ENCODE measurements around the gene TNFRSF1B.
A peak's percentile ranks its signal among the peaks of the same experiment; 100 is the strongest.

Gene TNFRSF1B

DNA sequence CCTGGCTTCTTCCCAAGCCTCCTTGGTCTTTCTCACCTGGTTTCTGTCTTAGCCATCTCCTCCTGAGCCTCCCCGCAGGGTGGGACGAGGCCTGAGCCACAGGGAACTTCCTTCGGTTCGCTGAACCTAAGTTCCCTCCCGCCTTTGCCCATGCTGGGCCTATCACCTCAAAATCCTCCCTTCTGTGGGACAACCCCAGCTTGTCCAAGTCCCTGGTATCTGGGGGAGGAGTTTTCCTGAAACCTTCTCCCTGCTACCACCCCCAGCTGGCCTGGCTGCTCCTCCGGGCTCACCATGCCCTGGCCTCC lies 35.4 kb downstream of the TNFRSF1B start:
- TF ChIP-seq, protein P1, sequence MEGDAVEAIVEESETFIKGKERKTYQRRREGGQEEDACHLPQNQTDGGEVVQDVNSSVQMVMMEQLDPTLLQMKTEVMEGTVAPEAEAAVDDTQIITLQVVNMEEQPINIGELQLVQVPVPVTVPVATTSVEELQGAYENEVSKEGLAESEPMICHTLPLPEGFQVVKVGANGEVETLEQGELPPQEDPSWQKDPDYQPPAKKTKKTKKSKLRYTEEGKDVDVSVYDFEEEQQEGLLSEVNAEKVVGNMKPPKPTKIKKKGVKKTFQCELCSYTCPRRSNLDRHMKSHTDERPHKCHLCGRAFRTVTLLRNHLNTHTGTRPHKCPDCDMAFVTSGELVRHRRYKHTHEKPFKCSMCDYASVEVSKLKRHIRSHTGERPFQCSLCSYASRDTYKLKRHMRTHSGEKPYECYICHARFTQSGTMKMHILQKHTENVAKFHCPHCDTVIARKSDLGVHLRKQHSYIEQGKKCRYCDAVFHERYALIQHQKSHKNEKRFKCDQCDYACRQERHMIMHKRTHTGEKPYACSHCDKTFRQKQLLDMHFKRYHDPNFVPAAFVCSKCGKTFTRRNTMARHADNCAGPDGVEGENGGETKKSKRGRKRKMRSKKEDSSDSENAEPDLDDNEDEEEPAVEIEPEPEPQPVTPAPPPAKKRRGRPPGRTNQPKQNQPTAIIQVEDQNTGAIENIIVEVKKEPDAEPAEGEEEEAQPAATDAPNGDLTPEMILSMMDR (conservative IDR thresholded peaks at IDR 0.05; ENCODE audit: low read depth) = no peak
- DNase-seq (ENCODE audit: low spot score) = no peak
- CTCF ChIA-PET = interaction anchor here (3.0 kb wide), 1 partner anchor 77 kb away, joined by 16 read pairs; no protein-coding TSS in a partner anchor
- no peak overlapping the region for H3K27ac ChIP-seq
- POLR2A ChIA-PET (ENCODE audit: low non-redundant PET) = no interaction called here

DNA sequence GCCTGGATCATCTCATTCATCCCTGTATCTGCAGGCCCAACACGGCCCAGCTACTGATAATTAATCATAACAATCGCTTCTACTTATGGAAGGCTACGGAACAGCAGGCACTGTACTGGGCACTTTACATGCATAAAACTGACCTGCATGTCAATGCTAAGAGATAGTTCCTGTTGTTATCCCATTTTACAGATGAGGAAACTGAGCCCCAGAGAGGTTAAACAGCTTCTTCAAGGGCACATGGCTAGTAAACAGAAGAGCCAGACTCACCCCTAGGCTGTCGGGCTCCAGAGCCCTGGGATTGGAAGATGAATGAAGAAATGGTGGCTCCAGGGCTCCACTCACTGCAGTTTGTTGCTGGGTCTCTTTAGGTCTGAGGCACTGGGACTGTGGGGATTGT lies 35.8 kb downstream of the TNFRSF1B start:
- H3K27ac ChIP-seq = no peak overlapping the region
- no peak for DNase-seq (ENCODE audit: low spot score)
- ChIA-PET POLR2A (ENCODE audit: low non-redundant PET) (no interaction called here), CTCF (interaction anchor here (0.6 to 3.0 kb wide), 2 partner anchors 77 to 367 kb away, joined by 4 to 16 read pairs; no protein-coding TSS in a partner anchor)
- TF ChIP-seq, protein P1 (conservative IDR thresholded peaks at IDR 0.05; ENCODE audit: low read depth) = no peak

- DNase-seq (ENCODE audit: low spot score) = no peak
- CTCF ChIA-PET = interaction anchor here (0.6 to 3.0 kb wide), 3 partner anchors 37 to 367 kb away, joined by 3 to 16 read pairs (median 4); no protein-coding TSS in a partner anchor
- peak overlapping the region; percentile 16 for H3K27ac ChIP-seq
- POLR2A ChIA-PET (ENCODE audit: low non-redundant PET) = no interaction called here
- TF ChIP-seq, protein P1 (conservative IDR thresholded peaks at IDR 0.05; ENCODE audit: low read depth) = no peak
Observed at GRCh38 chr1:12203216-12204007, 36.6 kb downstream of the TNFRSF1B start.

GRCh38 chr1:12204140-12204539 lies 37.3 kb downstream of the TNFRSF1B start:
- ChIA-PET CTCF (interaction anchor here (3.0 kb wide), 1 partner anchor 79 kb away, joined by 16 read pairs; no protein-coding TSS in a partner anchor), POLR2A (ENCODE audit: low non-redundant PET) (no interaction called here)
- no peak for DNase-seq (ENCODE audit: low spot score)
- TF ChIP-seq, protein P1 (conservative IDR thresholded peaks at IDR 0.05; ENCODE audit: low read depth) = no peak
- peak overlapping the region; percentile 16 for H3K27ac ChIP-seq

DNA sequence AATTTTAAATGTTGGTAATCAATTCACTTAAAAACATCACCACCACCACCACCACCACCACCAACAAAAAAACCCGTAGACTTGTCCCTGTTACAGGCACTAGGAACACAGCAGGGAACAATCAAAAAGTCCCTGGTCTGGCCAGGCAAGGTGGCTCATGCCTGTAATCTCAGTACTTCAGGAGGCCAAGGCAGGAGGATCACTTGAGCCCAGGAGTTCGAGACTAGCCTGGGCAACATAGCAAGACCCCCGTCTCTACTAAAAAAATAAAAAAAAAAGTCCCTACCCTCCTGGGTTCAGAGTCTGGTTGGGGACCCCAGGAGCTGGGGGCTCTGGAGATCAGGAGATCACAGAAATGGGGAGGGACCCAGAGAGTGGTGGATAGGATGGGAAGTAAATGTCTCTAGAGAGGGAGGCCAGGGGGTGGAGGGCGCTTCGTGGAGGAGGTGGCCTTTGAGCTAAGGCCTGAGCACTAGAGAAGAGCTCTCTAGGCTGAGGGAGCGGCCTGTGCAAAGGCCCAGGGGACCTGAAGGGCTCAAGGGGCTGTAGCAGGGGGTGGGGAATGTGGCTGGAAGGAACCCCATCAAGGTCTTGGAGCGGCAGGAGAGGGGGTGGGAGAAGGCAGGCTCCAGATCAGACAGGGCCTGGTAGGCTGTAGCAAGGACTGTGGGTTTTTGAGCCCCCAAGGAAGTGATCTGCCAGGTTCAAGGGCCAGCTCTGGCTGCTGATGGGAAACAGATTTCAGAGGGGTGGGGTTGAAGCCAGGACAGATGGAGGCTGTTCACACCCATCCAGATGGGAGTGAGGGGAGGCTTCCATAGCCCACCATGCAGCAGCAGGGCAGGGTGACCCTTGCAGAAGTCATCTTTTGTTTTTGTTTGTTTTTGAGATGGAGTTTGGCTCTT lies 38.2 kb downstream of the TNFRSF1B start:
- TF ChIP-seq, protein P1 (conservative IDR thresholded peaks at IDR 0.05; ENCODE audit: low read depth) = no peak
- ChIA-PET POLR2A (ENCODE audit: low non-redundant PET) (interaction anchor here (0.5 kb wide), 1 partner anchor 186 kb away, joined by 3 read pairs; the partner anchor contains the start of gene MIIP), CTCF (interaction anchor here (0.6 kb wide), 2 partner anchors 71 to 76 kb away, joined by 3 read pairs; no protein-coding TSS in a partner anchor)
- no peak for DNase-seq (ENCODE audit: low spot score)
- H3K27ac ChIP-seq = no peak overlapping the region

- CTCF ChIA-PET = interaction anchor here (0.6 to 1.2 kb wide), 4 partner anchors 57 to 82 kb away, joined by 3 to 4 read pairs (median 3); no protein-coding TSS in a partner anchor
- POLR2A ChIA-PET (ENCODE audit: low non-redundant PET) = interaction anchor here (0.6 kb wide), 1 partner anchor 8 kb away, joined by 3 read pairs; no protein-coding TSS in a partner anchor
- H3K27ac ChIP-seq = no peak overlapping the region
- no peak for DNase-seq (ENCODE audit: low spot score)
- TF ChIP-seq, protein P1 (conservative IDR thresholded peaks at IDR 0.05; ENCODE audit: low read depth) = no peak
Observed at GRCh38 chr1:12206238-12206637, 39.4 kb downstream of the TNFRSF1B start.
